HG02885 (cell line): ENCODE measurements around the gene UST.
"Not testable (repeated sequence)": the region's sequence is repeated elsewhere in the genome, so short reads cannot be mapped to it uniquely, and the experiment has no call there.

Experiments
- ATAC-seq: cut with Tn5 transposase; IDR thresholded peaks from one replicate; pipeline ENCODE4 v1.9.1; 2021; ENCODE audit warnings: mild to moderate bottlenecking; ENCODE audit not compliant: unreplicated experiment, poor library complexity

UST gene

DNA sequence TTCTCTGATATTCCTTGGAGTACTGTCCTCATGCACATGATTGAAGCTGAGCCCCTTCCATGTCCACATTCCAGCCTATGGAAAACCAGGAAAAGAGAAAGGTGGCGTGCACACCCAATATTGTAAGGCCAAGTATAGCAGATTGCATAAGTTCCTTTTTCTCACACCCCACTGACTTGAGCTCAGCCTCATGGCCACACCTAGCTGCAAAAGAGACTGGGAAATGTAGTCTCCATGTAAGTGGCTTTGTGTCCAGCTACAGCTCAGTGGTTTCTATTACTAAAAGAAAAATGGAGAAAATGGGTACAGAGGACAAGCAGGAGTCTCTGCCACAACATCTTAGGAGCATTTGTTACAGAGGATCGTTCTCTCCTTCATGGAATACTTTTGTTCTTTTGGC is 10.8 kb upstream of the UST start:
- ATAC-seq: no peak

DNA sequence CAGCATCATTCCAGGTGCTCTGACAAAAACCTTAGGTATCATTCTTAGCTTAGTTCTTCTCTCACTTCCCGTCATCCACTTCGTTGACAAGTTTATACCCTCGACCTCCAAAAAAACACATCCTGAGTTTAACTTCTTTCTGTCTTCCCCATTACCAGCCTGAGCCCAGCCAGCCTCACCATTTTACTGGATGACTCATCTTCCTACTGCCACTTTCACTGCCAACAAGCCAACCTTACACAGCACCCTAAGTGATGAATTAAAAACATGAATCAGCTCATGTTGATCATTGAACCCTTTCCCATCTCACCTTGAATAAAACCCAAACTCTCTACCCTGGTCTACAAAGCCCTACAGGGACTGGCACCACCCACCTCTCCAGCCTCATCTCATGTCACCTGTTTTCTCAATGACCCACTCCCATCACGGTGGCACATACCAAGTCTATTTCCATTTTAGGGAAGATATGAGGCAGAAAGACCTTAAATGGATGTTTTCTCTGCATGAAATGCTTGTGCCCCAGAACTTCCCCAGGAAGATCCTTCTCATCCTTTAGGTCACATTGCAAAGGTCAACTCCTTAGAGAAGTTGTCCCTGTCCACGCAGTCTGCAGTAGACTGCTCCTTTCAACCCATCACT is 9.9 kb upstream of the UST start:
- no peak for ATAC-seq

DNA sequence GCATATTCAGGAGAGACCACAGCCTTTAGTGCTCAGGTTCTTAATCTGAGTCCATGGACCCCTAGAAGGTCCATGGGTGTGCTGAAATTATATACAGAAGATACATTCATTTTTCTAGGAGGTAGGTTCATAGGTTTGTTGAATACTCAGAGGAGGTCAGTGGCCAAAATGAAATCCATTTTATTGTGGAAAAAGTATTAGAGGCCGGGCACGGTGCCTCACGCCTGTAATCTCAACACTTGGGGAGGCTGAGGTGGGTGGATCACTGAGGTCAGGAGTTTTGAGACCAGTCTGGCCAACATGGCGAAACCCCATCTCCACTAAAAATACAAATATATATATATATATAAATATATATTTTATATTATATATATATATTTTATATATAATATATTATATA is 9.0 kb upstream of the UST start:
- ATAC-seq: no peak

DNA sequence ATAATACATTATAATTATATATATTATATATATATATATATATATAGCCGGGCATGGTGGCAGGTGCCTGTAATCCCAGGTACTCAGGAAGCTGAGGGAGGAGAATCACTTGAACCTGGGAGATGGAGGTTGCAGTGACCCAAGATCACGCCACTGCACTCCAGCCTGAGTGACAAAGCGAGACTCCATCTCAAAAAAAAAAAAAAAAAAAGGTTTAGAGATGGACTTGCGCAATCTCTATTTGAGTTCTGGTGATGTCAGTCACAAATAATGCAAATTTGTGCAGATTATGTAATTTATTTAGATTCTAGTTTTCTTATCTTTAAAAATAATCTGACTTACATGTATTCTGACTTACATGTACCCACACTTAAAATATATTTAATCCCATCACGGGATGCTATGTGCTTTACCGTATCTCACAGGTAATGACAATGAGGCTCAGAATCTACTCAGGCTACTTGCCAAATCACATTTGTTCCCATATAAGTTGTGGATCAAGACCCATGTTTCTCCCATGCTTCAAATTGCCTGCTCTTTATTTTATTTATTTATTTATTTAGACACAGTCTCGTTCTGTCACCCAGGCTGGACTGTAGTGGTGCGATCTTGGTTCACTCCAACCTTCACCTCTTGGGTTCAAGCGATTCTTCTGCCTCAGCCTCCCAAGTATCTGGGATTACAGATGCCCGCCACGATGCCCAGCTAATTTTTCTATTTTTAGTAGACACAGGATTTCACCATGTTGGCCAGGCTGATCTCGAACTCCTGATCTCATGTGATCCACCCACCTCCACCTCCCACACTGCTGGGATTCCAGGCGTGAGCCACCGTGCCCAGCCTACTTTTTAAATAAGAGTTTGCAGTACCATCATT is 7.6 kb upstream of the UST start:
- no peak for ATAC-seq

DNA sequence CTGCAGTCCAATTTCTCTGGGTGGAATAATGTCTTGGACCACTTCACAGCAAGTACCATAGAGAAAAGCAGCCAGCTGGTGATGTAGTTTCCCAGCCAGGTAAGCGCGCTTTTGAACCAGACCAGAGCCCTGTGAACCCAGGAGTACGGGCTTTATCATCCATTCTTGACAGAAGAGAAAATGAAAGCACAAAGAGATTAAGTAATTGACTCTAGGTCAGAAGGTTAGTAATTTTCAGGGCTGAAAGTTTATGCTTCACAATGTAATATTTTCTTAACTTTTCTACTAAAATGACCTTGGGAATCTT is 7.1 kb upstream of the UST start:
- no peak for ATAC-seq

DNA sequence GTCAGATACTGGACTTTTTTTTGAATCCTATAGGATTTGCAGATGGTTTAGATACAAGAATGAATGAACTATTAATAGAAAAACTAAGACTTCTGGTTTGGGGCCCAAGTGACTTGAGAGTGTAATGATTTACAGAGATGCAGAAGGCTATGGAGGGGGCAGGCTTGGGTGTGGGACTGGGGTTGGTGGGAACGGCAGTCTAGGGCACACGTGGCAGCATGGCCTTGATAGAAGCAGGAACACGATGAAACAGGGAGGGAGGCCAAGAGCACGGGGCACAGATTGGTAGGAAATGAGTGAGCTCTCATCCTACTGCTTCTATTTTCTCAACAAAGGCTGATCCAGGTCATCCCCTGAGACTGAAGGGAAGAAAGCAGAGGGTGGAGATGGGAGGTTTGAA is 3.4 kb upstream of the UST start:
- ATAC-seq: no peak

DNA sequence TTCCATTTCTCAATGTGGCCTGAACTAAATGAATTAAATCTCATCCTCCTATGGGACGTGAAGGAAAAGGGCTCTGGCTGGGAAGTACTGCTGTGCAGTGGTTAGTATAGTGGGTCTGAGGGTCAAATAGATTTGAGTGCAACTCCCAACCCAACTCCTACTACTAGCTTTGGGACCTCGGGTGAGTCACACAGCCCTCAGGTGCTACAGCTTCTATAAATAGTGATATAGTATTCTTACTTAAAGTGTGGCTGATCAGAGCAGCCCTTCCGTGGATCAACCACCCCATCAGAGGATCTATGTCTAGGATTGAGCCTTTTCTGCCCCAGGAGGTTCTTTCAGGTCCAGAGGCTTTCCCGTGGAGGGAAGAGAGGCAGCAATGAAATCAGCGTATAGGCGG is 904 bp upstream of the UST start:
- ATAC-seq: no peak

DNA sequence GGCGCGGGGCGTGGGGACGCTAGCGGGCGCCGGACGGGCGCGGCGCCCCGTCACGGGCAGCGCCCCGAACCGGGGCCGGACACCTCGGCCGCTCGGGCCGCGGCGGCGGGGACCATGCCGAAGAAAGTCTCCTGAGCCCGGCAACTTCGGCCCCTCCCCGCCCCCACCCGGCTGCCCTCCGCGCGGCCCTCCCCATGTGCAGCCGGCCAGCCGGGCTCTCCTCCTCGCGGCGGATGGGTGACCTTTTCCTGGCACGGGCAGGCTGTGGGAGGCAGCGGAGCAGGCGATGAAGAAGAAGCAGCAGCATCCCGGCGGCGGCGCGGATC is 278 bp downstream of the UST start:
- peak; percentile 31 for ATAC-seq

DNA sequence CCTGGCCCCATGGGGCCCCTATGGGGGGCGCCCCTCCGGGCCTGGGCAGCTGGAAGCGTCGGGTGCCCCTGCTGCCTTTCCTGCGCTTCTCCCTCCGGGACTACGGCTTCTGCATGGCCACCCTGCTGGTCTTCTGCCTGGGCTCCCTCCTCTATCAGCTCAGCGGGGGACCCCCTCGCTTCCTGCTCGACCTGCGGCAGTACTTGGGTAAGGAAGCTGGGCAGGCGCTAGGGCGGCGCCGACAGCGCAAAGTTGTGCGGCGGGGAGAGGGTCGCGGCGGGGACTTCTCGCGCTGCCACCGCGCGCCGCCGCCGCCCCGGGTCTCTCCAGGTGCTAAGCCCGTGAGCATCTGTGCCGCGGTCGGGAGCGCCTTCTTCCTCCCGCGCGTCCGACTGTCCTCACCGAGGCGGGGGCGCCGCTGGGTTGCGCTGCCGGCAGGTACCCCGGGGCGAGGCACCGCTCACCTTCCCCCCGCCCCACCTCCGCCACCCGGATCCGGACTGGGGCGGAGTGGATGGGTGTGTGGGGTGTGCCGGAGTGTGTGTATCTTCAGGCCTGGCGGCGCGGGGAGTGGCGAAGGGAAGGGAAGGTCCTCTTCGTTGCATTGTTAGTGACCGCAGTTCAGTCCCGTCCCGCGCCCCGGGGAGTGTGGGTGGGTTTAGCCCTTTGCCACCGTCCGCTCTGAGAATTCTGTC is 788 bp downstream of the UST start:
- peak; percentile 44 for ATAC-seq

DNA sequence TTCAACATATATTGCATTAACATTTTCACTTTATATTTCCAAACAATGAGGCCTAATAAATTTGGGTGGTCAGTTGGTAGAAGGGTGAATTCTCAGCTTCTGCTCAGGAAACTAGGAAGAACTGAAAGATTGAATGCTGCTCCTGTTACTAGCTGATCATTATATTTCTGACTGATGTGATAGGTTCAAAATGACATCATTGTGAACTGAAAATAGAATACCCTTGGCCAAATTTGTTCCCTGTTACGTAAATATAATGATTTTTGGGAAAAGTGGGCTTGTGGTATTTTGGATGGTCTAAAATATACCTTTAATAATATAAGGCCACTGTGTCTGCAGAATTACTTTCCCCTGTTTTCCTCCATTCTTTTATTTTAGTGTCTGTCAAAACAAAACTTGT is 2.8 kb downstream of the UST start:
- no peak for ATAC-seq

DNA sequence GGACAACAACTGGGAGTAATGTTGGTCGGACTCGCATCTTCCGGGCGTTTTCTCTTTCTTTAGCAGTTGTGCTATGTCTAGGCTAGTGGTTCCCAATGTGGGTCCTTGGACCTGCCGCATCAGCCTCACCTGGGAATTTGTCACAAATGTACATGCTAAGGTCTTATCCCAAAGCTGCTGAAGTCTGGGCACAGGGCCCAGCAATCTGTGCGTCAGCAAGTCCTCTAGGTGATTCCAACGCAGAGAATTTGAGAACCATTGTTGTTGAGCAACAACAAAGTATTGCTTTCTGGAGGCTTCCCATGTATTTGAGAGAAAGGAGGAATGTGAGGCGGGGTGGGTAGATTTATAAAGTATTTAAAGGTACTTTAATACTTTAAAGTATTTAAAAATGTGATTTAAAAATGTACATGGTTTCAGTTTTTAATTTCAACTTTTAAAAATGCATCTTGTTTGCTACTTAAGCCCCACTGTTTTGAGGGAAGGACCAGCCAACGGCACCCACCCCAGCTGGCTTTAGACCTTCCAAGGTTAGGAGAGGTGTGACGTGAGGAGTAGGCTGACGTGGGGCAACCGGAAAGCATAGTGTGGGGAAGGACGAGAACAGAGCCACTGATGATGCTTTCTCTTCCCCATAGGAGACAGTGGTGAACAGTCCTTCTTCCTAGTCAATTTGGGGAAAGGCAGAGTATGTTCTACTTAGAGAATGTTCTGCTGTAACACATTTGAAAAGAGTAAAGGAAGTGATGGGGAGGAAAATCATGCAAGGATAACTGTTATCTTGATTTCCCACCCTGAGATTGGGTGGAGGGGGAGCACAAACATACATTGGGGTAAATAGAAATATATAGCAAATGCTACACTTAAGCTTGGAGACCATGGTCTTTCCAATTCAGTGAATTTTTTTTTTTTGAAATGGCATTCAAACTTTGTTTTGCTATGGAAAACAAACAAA is 4.3 kb downstream of the UST start:
- ATAC-seq: no peak

DNA sequence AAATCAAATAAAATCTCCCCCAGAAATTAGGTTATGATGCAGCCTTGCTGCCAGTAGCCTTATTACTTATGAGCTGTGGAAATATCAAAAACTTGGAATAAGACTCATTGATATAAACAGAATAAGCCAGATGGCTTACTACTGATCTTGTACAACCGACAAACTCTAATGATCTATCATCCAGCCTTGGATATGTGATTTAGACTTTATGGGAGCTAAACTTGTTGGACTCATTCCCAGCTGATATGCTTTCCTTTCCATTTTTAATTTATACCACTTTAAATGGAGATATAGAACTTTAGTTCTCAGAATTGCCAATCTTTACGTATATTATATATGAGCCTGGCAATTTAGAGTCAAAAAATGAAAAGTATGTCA is 5.0 kb downstream of the UST start:
- ATAC-seq: no peak

DNA sequence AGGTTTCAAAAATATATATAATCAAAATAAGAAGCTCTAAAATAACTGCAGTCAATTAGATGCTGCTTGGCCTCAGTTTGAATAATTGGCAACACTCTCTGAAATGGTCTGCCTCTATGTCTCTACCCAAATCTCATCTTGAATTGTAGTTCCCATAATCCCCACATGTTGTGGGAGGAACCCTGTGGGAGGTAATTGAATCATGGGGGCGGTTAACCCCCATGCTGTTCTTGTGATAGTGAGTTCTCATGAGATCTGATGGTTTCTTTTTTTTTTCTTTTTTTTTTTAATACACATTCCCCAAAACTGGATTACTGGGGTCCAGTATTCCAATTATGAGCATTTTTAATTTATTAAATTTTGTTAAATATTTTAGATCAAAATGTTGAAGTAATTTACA is 8.5 kb downstream of the UST start:
- ATAC-seq: not testable (repeated sequence)

DNA sequence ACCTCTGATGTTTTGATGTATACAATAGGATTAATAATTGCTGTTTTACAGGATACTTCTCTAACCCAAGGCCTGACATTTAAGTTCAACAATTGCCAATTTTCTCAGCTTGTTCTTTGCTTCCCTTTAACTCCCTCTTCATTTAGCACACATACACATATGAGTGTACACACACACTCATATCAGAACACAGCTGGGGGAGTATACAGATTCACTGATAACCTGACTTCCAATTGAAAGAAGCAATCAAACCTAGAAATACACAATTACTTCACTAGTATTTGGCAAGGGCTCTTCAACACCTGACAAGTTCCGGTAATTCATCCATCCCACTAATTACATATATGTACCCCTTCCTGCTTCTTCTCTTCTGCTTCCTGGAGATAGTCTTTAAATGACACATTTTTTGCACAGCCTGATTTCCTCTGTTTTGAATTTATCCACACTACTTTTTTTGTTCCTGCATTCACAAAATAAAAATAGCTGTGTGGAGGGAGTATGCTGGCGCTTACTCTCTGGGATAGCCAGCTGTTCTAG is 11.2 kb downstream of the UST start:
- ATAC-seq: peak; percentile 29

DNA sequence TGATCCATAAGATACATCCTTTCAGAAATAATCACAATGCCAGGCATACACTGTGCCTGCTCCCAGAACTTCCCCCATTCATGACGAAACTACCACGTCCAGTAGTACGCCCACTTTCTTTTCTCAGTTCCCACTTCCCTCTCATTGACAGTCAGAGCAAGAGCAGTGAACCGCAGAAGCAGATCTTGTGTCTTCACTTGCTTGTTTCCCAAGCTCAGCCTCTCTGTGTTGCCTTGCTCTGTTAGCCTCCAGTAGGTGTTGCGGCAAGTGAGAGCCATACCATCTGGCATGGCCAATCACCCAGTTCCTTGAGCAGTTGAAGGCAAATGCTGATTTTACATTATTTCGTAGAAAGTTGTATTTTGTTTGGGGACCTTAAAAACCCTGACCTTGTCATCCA is 11.7 kb downstream of the UST start:
- peak; percentile 70 for ATAC-seq

DNA sequence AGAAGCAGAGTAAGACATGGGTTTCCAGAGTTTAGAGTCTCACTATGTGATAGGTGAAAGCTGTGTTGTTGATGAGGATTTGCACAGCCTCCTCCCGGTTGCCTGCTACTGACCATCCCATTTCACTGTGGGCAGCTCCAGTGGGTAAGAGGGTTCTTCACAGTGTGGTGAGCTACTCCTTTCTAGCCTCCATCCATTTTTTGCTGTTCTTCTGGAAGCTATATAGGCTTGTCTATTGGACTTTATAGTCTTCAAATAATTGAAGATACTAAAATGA is 13.4 kb downstream of the UST start:
- no peak for ATAC-seq

DNA sequence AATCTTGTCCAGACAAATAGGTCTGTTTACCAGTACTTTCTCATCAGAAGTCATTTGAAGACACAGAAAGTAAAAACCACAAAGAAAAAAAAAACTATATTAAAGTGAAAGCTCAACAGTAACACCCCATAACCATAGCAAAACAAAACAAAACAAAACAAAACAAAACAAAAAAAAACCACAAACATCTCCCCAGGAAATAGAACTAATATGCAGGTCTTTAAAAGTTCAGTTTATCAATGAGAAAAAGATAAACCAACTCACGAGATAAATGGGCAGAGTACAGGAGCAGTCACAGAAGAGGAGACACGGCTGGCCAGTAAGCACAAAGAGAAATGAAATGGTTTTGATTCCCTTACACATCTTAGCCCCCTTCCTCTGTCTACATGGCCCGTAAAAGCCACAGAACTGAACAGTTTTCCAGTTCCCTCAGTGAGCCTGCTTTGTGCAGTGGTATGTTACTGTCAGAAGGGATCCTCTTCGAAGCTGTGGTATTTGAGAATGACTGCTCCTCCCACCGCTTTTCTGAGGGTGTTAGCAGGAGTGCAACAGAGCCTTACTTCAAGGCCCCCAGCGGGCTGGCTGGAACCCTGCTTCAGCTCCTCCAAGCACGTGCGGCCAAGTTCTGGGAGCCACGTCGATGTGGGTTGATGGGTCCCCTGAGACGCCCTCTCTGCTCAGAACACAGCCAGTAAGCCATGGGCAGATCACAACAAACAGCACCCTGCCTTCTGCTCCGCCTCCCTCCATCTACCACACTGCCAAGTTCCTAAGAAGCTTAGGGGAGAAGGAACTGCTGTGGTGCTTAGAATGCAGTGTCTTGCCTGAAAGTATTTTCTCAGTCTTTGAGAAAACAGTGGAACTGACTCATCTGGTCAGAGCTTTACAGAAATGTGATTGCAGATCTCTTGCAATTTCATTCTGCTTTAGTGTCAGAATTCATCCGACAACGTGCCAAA is 14.0 kb downstream of the UST start:
- ATAC-seq: peak; percentile 49

DNA sequence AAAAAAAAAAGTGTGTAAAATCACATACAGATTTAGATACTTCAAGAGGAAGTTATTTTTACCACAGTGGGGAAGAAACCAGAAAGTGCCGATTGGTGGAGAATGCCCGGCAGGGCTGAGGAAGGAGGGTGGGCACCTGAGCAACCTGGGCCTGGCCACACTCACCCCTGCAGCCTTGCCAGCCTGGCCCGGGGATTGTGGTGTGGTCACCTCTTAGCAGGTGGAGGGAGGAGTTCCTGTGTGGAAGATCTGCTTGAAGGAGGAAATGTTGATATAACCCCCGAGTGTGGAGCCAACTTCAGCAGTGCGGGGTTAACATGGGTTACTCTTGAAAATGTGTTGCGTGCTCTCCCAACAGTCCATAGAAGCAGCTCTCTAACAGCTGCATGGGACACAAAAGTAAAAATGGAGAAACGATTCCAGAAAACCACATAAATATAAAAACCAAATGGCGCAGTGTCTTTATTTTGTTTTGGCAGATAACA is 14.7 kb downstream of the UST start:
- no peak for ATAC-seq

DNA sequence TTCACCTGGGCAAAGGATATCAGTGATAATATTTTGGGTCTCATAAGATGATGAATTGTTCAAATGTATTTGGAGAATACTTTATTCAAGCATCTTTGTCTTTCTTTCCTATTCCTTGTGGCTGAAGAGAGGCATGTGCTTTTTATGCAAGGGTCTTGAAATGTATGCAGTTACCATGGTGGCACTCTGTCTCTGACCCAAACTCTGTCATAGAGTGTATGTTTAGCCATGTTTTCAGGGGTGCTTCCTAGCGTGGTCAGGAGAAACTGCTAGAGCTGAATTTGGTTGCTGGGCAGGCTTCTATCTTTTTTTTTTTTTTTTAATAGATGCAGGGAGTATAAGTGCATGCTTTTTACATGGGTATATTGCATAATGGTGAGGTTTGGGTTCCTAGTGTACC is 15.4 kb downstream of the UST start:
- no peak for ATAC-seq
